Esophagus squamous epithelium (tissue), 5 donors: ENCODE data around the gene HVCN1. TPM values are rescaled to one million over a fixed set of nuclear protein-coding genes. Genes with fewer than 3 reads are reported as not detected.

Experiments
- DNase-seq: peaks from one replicate; lab custom pipeline; 2025; lab: John Stamatoyannopoulos, UW
- H3K27ac ChIP-seq, 4 donors: fragments of 200-600 bp; sonication (generic); one replicate each; pipeline ENCODE4 v1.5.1; 2016 to 2019; ENCODE audit warnings: mild to moderate bottlenecking in 1 of 4
- H3K27me3 ChIP-seq, 4 donors: fragments of 200-600 bp; sonication (generic); 1 replicate in 3 of 4; 2 replicates in 1 of 4; pipeline versions ENCODE4 v1.5.1 to v1.6.0; 2017 to 2021; ENCODE audit warnings: antibody characterized with exemption in 1 of 4
- H3K36me3 ChIP-seq, 3 donors: fragments of 200-600 bp; sonication (generic); one replicate each; pipeline ENCODE4 v1.5.1; 2016 to 2019
- H3K4me1 ChIP-seq, 3 donors: fragments of 200-600 bp; sonication (generic); one replicate each; pipeline ENCODE4 v1.5.1; 2017 to 2019
- H3K4me3 ChIP-seq, 4 donors: fragments of 200-600 bp; sonication (generic); 1 replicate in 3 of 4; 2 replicates in 1 of 4; pipeline ENCODE4 v1.5.1; 2016 to 2019; ENCODE audit warnings: mild to moderate bottlenecking in 2 of 4, moderate library complexity in 1 of 4
- H3K9me3 ChIP-seq, 3 donors: fragments of 200-600 bp; sonication (generic); one replicate each; pipeline ENCODE4 v1.5.1; 2016 to 2019
- POLR2A ChIP-seq, 4 donors: fragments of 450-650 bp; IDR thresholded peaks; one replicate each; pipeline ENCODE4 v1.6.1; 2017; ENCODE audit warnings: antibody characterized with exemption in 4 of 4, mild to moderate bottlenecking in 4 of 4, moderate library complexity in 3 of 4
- WGBS, 2 donors: methylation state at CpG; one replicate each; pipeline ENCODE4 v1.1.5; 2018; 5-methylcytosine and 5-hydroxymethylcytosine counted together
- intact Hi-C: fragments of 100-400 bp; cut with DNase I; formaldehyde crosslinking; loops from one replicate; pipeline ENCODE4 v1.15.0; 2022
- total RNA-seq, 4 donors: library from RNA; depleted of rRNA; stranded (reverse); fragments of >200 nt; gene quantifications; one replicate each; pipeline ENCODE4 v1.1.0, GENCODE V29; 2016
- TF ChIP-seq, protein P1 (sequence below), 6 experiments: fragments of 450-650 bp in 4 of 6; fragments of 200-600 bp in 2 of 6; sonication (generic) in 2 of 6; IDR thresholded peaks; one replicate each; pipeline ENCODE4 v1.5.1; 2016 to 2019; ENCODE audit warnings: antibody characterized with exemption in 6 of 6, mild to moderate bottlenecking in 4 of 6, moderate library complexity in 4 of 6
- donor health status: DM: yes; HTN: yes; CAD: no.

HVCN1 gene
- total RNA-seq, 4 donors from 2014 or later, result 1.0 to 5.7 (median 1.7) TPM

DNA sequence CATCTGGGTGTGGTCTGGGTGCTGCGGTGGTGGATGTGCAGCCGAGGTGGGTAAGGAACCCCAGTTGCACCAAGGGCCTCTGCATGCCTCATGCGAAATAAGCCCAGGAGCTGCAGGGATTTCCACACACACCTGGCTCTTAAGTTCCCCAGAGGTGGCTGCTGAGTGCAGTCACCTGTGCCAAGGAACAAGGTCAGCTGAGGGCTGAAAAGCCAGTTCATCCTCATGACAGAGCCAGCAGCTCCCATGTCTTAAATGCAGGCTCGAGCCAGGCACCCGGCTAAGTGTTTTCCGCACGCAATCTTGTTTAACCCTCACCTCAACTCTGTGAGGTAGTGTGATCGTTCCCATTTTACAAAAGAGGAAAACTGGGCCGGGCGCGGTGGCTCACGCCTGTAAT lies 9.7 kb downstream of the HVCN1 start:
- intact Hi-C loops, result no loop called here
- 93% methylated on average over 3 to 5 of the region's 12 CpGs for WGBS, 2 donors
- no peak overlapping the region for H3K4me3 ChIP-seq

DNA sequence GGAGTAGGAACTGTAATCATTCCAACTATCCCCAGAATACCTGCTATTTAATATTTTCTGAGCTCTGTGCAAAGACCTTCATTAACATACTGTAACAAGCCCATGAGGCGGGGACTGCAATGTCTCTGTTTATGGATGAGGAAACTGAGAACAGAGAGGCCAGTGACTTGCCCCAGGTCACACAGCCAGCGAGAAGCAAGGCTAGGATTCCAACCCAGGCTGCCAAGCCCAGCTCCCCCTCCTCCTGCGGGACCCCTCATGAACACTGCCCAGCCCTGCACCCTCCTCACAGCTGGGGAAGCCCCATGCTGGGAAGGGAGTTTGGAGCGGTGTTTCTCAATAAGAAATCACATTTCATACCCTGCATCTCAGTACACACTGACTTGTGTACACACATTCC lies 10.9 kb downstream of the HVCN1 start:
- intact Hi-C loops, result no loop called here
- Histone ChIP-seq H3K4me3 (no peak overlapping the region), H3K36me3 (no peaks in the 10 kb centered on the region), H3K4me1 (peaks cover 0 to 7% (median 0%) of the 10 kb centered on the region in 3 donors), H3K27me3 (no peaks in the 10 kb centered on the region), H3K27ac (peak overlapping the region in 2 of 4 donors; percentile 39 to 49), H3K9me3 (no peaks in the 10 kb centered on the region)
- 77 to 88% methylated on average over 4 of the region's 4 CpGs for WGBS, 2 donors
- DNase-seq, result no peak
- TF ChIP-seq, protein P1, sequence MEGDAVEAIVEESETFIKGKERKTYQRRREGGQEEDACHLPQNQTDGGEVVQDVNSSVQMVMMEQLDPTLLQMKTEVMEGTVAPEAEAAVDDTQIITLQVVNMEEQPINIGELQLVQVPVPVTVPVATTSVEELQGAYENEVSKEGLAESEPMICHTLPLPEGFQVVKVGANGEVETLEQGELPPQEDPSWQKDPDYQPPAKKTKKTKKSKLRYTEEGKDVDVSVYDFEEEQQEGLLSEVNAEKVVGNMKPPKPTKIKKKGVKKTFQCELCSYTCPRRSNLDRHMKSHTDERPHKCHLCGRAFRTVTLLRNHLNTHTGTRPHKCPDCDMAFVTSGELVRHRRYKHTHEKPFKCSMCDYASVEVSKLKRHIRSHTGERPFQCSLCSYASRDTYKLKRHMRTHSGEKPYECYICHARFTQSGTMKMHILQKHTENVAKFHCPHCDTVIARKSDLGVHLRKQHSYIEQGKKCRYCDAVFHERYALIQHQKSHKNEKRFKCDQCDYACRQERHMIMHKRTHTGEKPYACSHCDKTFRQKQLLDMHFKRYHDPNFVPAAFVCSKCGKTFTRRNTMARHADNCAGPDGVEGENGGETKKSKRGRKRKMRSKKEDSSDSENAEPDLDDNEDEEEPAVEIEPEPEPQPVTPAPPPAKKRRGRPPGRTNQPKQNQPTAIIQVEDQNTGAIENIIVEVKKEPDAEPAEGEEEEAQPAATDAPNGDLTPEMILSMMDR (IDR thresholded peaks at IDR 0.05), result no peak
- no peak for TF ChIP-seq POLR2A (IDR thresholded peaks at IDR 0.05)

More for the DNA sequence above, 9.7 kb downstream of the HVCN1 start:
- DNase-seq, result no peak
- TF ChIP-seq, protein P1 (IDR thresholded peaks at IDR 0.05), result no peak
- no peak for TF ChIP-seq POLR2A (IDR thresholded peaks at IDR 0.05)
- peaks cover 0 to 7% (median 0%) of the 10 kb centered on the region in 3 donors for H3K4me1 ChIP-seq
- no peaks in the 10 kb centered on the region for H3K9me3 ChIP-seq
- no peak overlapping the region for H3K27ac ChIP-seq
- H3K36me3 ChIP-seq, result no peaks in the 10 kb centered on the region
- no peaks in the 10 kb centered on the region for H3K27me3 ChIP-seq

DNA sequence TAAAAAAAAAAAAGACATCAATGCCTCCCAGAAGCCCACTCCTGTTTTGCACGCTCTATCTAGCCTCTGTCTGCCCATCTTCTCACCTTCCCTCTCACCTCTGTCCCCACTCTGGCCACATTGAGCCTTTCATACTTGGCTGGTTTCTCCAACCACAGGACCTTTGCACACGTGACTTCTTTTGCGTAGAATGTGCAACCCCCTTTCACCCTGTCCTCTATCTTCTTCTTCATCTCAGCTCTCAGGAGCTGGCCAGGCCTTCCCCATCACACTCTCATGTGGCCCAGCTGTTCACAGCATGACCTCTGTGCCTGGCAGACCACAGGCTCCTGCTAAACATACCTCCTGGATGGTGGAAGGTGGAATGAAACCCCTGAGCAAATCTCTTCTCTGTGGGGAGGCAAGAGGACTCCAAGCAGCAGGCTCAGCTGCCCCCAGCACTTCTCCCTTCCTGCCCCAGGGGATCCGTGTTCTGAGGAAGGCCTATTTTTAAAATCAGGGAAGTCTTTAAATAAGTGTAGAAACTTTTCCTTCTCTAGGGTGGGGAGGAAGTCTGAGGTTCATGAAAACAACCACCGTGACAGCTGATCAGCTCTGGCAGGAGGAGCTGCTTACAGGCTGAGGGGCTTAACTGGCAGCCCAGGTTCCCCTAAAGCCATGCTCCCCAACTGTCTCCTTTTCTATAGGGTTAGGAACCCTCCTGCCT lies 11.6 kb downstream of the HVCN1 start:
- intact Hi-C loops, result no loop called here

DNA sequence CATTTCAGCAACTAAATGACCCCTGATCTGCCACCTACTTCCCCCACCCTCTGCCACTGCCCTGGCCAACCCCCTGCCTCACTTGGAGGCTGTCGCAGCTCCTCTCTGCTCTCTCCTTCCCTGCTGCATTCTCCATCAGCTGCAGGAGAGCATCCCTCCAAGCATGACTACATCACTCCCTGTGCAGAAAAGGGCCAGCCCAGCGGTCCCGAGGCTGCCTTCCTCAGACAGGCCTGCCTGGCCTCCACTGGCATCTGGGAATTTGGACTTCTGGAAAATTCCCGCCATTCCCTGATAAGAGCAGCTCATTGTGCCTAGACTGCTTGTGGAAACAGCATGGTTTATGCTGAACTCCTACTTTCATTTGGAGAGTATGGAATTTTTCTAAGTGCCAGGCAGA lies 12.7 kb downstream of the HVCN1 start:
- 70 to 100% methylated on average over 1 to 3 of the region's 4 CpGs for WGBS, 2 donors
- peaks cover 0 to 7% (median 0%) of the 10 kb centered on the region in 3 donors for H3K4me1 ChIP-seq
- intact Hi-C loops, result no loop called here
- TF ChIP-seq POLR2A (IDR thresholded peaks at IDR 0.05), result no peak
- TF ChIP-seq, protein P1 (IDR thresholded peaks at IDR 0.05), result no peak
- no peaks in the 10 kb centered on the region for H3K27me3 ChIP-seq
- H3K27ac ChIP-seq, result no peak overlapping the region
- H3K9me3 ChIP-seq, result no peaks in the 10 kb centered on the region
- DNase-seq, result no peak
- no peaks in the 10 kb centered on the region for H3K36me3 ChIP-seq
- no peak overlapping the region for H3K4me3 ChIP-seq

More for the DNA sequence above, 11.6 kb downstream of the HVCN1 start:
- peak overlapping the region in 2 of 4 donors; percentile 39 to 49 for H3K27ac ChIP-seq
- H3K9me3 ChIP-seq, result no peaks in the 10 kb centered on the region
- no peak for DNase-seq
- TF ChIP-seq, protein P1 (IDR thresholded peaks at IDR 0.05), result no peak
- no peak overlapping the region for H3K4me3 ChIP-seq
- H3K4me1 ChIP-seq, result peaks cover 0 to 7% (median 0%) of the 10 kb centered on the region in 3 donors
- 54 to 64% methylated on average over 4 to 5 of the region's 5 CpGs for WGBS, 2 donors
- no peaks in the 10 kb centered on the region for H3K36me3 ChIP-seq
- no peaks in the 10 kb centered on the region for H3K27me3 ChIP-seq

DNA sequence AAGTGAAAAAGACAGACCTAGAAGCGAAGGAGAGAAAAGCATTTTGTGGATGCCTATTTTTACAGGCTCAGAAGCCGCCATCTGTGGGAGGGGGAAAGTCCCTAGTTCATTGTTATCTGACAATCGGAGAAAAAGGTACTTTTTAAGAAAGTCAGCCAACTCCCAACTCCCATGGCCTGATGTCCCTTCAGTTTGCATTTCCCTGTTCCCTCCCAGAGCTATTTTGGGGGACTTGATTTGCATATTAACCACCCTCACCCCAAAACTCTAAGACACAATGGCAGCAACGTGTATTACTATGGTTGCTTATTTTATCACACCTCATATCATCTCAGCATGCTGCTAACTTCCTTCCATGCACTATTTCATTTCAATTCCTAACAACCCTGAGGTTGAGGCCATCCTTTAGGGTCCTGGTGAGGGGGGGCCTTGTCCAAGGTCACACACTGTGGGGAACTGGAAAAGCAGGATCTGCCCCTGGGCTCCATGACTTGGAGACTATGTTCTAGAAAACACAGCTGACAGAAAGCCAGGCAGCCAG lies 18.7 kb downstream of the HVCN1 start:
- H3K36me3 ChIP-seq, result no peaks in the 10 kb centered on the region
- intact Hi-C loops, result no loop called here
- no peak overlapping the region for H3K27ac ChIP-seq
- no peaks in the 10 kb centered on the region for H3K4me1 ChIP-seq
- WGBS, 2 donors, result 34 to 41% methylated on average over 4 of the region's 4 CpGs
- H3K9me3 ChIP-seq, result peaks cover 0 to 10% (median 2%) of the 10 kb centered on the region in 3 donors
- DNase-seq, result no peak
- TF ChIP-seq, protein P1 (IDR thresholded peaks at IDR 0.05), result no peak
- TF ChIP-seq POLR2A (IDR thresholded peaks at IDR 0.05), result no peak
- H3K4me3 ChIP-seq, result no peak overlapping the region
- H3K27me3 ChIP-seq, result no peaks in the 10 kb centered on the region
